Breast epithelium (tissue), 3 donors: ENCODE results near the gene ROBO2.

ENCODE experiments used
- POLR2A ChIP-seq: fragments of 450-650 bp; IDR thresholded peaks from one replicate; pipeline ENCODE4 v1.6.1; 2016; ENCODE audit warnings: antibody characterized with exemption, mild to moderate bottlenecking, moderate library complexity
- TF ChIP-seq, protein P1 (sequence below), 3 donors: fragments of 450-650 bp; IDR thresholded peaks; one replicate each; pipeline ENCODE4 v1.5.1; 2016 to 2017; ENCODE audit warnings: antibody characterized with exemption in 3 of 3, mild to moderate bottlenecking in 3 of 3, moderate library complexity in 3 of 3

GRCh38 chr3:77456906-77457305 is 417.0 kb downstream of the ROBO2 start:
- TF ChIP-seq, protein P1, sequence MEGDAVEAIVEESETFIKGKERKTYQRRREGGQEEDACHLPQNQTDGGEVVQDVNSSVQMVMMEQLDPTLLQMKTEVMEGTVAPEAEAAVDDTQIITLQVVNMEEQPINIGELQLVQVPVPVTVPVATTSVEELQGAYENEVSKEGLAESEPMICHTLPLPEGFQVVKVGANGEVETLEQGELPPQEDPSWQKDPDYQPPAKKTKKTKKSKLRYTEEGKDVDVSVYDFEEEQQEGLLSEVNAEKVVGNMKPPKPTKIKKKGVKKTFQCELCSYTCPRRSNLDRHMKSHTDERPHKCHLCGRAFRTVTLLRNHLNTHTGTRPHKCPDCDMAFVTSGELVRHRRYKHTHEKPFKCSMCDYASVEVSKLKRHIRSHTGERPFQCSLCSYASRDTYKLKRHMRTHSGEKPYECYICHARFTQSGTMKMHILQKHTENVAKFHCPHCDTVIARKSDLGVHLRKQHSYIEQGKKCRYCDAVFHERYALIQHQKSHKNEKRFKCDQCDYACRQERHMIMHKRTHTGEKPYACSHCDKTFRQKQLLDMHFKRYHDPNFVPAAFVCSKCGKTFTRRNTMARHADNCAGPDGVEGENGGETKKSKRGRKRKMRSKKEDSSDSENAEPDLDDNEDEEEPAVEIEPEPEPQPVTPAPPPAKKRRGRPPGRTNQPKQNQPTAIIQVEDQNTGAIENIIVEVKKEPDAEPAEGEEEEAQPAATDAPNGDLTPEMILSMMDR (IDR thresholded peaks at IDR 0.05) = no peak
- no peak for TF ChIP-seq POLR2A
